Panc1 (cell line): Measurements from ENCODE around the gene KIF18B.

Experiments used
- POLR2AphosphoS5 ChIP-seq: IDR thresholded peaks from 2 replicates; pipeline ENCODE4 v1.6.1; 2012; ENCODE audit warnings: mild to moderate bottlenecking, low read depth, low read length, moderate library complexity
- TF ChIP-seq, protein P1 (sequence below): fragments of 450-650 bp; IDR thresholded peaks from 2 replicates; pipeline ENCODE4 v1.5.1; 2017; ENCODE audit warnings: mild to moderate bottlenecking
- TF ChIP-seq, protein P2 (sequence below), 2 experiments: IDR thresholded peaks; 2 replicates each; pipeline ENCODE4 v1.6.1; 2011 to 2012; ENCODE audit warnings: low read depth in 2 of 2, control low read depth in 1 of 2, low read length in 1 of 2, mild to moderate bottlenecking in 1 of 2, moderate library complexity in 1 of 2; ENCODE audit not compliant: insufficient read depth in 1 of 2

- TF ChIP-seq, protein P1, sequence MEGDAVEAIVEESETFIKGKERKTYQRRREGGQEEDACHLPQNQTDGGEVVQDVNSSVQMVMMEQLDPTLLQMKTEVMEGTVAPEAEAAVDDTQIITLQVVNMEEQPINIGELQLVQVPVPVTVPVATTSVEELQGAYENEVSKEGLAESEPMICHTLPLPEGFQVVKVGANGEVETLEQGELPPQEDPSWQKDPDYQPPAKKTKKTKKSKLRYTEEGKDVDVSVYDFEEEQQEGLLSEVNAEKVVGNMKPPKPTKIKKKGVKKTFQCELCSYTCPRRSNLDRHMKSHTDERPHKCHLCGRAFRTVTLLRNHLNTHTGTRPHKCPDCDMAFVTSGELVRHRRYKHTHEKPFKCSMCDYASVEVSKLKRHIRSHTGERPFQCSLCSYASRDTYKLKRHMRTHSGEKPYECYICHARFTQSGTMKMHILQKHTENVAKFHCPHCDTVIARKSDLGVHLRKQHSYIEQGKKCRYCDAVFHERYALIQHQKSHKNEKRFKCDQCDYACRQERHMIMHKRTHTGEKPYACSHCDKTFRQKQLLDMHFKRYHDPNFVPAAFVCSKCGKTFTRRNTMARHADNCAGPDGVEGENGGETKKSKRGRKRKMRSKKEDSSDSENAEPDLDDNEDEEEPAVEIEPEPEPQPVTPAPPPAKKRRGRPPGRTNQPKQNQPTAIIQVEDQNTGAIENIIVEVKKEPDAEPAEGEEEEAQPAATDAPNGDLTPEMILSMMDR = no peak
- no peak for TF ChIP-seq POLR2AphosphoS5
- TF ChIP-seq, protein P2, sequence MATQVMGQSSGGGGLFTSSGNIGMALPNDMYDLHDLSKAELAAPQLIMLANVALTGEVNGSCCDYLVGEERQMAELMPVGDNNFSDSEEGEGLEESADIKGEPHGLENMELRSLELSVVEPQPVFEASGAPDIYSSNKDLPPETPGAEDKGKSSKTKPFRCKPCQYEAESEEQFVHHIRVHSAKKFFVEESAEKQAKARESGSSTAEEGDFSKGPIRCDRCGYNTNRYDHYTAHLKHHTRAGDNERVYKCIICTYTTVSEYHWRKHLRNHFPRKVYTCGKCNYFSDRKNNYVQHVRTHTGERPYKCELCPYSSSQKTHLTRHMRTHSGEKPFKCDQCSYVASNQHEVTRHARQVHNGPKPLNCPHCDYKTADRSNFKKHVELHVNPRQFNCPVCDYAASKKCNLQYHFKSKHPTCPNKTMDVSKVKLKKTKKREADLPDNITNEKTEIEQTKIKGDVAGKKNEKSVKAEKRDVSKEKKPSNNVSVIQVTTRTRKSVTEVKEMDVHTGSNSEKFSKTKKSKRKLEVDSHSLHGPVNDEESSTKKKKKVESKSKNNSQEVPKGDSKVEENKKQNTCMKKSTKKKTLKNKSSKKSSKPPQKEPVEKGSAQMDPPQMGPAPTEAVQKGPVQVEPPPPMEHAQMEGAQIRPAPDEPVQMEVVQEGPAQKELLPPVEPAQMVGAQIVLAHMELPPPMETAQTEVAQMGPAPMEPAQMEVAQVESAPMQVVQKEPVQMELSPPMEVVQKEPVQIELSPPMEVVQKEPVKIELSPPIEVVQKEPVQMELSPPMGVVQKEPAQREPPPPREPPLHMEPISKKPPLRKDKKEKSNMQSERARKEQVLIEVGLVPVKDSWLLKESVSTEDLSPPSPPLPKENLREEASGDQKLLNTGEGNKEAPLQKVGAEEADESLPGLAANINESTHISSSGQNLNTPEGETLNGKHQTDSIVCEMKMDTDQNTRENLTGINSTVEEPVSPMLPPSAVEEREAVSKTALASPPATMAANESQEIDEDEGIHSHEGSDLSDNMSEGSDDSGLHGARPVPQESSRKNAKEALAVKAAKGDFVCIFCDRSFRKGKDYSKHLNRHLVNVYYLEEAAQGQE (IDR thresholded peaks at IDR 0.05; ENCODE audit: insufficient read depth in 1 of 2, low read depth in 2 of 2, low read length in 1 of 2) = no peak
These were observed 48.9 kb downstream of the KIF18B start for GRCh38 chr17:44898768-44899073.
